Uterus (tissue), 2 donors: ENCODE data around the gene GRIK3.

Source experiments
- POLR2A ChIP-seq, 2 donors: fragments of 450-650 bp; IDR thresholded peaks; one replicate each; pipeline ENCODE4 v1.6.1; 2016; ENCODE audit warnings: antibody characterized with exemption in 2 of 2, mild to moderate bottlenecking in 1 of 2, moderate library complexity in 1 of 2
- TF ChIP-seq, protein P1 (sequence below), 4 experiments: fragments of 200-600 bp in 2 of 4; fragments of 450-650 bp in 2 of 4; sonication (generic) in 2 of 4; IDR thresholded peaks; one replicate each; pipeline ENCODE4 v1.5.1; 2016 to 2019; ENCODE audit warnings: antibody characterized with exemption in 4 of 4, mild to moderate bottlenecking in 2 of 4, moderate library complexity in 1 of 4

DNA sequence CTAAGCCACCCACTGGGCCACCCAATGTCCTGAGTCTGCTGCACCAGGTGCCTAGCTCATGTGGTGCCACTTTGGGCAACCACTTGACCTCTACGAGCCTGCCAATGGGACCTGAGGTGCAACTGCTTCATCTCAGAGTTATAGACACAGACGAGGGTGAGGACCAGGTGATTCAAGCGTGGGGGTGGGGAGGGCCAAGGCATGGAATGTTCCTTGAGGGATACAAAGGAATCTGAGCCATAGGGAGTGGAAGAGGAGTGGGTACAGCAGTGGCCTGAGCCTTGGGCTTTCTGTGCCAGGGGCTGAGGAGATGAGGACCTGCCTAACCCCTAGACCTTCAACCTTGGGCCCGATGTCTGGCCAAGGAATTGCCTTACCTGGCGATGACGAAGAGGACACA is 209.1 kb downstream of the GRIK3 start:
- TF ChIP-seq, protein P1, sequence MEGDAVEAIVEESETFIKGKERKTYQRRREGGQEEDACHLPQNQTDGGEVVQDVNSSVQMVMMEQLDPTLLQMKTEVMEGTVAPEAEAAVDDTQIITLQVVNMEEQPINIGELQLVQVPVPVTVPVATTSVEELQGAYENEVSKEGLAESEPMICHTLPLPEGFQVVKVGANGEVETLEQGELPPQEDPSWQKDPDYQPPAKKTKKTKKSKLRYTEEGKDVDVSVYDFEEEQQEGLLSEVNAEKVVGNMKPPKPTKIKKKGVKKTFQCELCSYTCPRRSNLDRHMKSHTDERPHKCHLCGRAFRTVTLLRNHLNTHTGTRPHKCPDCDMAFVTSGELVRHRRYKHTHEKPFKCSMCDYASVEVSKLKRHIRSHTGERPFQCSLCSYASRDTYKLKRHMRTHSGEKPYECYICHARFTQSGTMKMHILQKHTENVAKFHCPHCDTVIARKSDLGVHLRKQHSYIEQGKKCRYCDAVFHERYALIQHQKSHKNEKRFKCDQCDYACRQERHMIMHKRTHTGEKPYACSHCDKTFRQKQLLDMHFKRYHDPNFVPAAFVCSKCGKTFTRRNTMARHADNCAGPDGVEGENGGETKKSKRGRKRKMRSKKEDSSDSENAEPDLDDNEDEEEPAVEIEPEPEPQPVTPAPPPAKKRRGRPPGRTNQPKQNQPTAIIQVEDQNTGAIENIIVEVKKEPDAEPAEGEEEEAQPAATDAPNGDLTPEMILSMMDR (IDR thresholded peaks at IDR 0.05), result no peak
- TF ChIP-seq POLR2A (IDR thresholded peaks at IDR 0.05), result no peak
